Muscle layer of colon (tissue), 2 donors: ENCODE data around the gene DYNC2LI1.

ENCODE experiments used
- H3K27ac ChIP-seq: one replicate; pipeline ENCODE4 v1.7.0; 2013; ENCODE audit warnings: low read depth, mild to moderate bottlenecking, low read length, moderate library complexity
- H3K27me3 ChIP-seq, 2 donors: one replicate each; pipeline ENCODE4 v1.7.0; 2013; ENCODE audit warnings: low read length in 2 of 2, mild to moderate bottlenecking in 2 of 2; ENCODE audit not compliant: insufficient read depth in 2 of 2, control insufficient read depth in 1 of 2
- H3K36me3 ChIP-seq: one replicate; pipeline ENCODE4 v1.7.0; 2013; ENCODE audit warnings: mild to moderate bottlenecking, low read length; ENCODE audit not compliant: insufficient read depth
- H3K4me1 ChIP-seq: one replicate; pipeline ENCODE4 v1.7.0; 2013; ENCODE audit warnings: mild to moderate bottlenecking, low read length; ENCODE audit not compliant: insufficient read depth
- H3K4me3 ChIP-seq, 2 donors: one replicate each; pipeline ENCODE4 v1.7.0; 2013; ENCODE audit warnings: low read length in 2 of 2, low read depth in 1 of 2, mild to moderate bottlenecking in 1 of 2, moderate library complexity in 1 of 2
- H3K9ac ChIP-seq: one replicate; pipeline ENCODE4 v1.7.0; 2013; ENCODE audit warnings: low read length
- H3K9me3 ChIP-seq: one replicate; pipeline ENCODE4 v1.7.0; 2013; ENCODE audit warnings: mild to moderate bottlenecking, low read length
- donor health status: abdominal sarcoma.
- donor health status: Adenocarcinoma of cecum.

The DYNC2LI1 gene

DNA sequence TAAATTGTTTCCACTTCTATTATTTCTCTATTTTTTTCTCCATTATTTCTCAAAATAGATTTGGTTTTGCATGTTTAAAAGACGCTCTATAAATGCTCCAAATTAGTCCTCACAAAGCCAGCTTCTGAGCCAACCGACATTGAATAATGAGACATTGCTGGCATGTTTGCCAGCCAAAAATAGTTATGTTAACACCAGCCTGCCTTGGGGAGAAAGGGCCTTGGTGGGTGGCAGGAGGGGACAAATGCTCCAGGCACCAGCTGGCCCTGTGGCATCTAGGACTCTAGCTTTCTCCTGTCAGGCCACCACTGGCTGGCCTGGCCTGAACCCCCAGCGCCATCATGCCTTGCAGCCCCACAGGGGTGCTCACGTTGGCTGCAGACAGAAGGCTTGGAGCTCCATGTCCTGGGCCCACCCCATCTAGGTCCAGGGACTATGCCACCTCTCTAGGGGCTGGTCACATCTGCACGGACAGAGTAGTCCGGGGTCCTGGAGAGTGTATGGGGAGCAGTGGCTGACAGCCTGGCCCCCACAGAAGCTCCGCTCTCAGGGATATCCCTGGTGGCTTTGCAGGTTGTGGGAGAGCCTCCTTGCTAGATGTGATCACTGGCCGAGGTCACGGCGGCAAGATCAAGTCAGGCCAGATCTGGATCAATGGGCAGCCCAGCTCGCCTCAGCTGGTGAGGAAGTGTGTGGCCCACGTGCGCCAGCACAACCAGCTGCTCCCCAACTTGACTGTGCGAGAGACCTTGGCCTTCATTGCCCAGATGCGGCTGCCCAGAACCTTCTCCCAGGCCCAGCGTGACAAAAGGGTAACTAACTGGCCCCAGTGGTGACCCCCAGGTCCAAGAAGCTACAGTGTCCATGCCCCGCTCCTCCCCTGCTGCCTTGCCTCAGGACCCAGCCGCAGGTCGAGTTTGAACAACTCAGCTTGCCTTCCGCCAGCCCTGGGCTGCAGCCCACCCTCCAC, 77.5 kb downstream of the DYNC2LI1 start:
- H3K36me3 ChIP-seq, result no peaks in the 10 kb centered on the region
- no peak overlapping the region for H3K27ac ChIP-seq
- H3K9ac ChIP-seq, result no peak overlapping the region
- peaks cover 3 to 15% of the 10 kb centered on the region in 2 donors for H3K27me3 ChIP-seq
- no peak overlapping the region for H3K4me3 ChIP-seq
- no peaks in the 10 kb centered on the region for H3K9me3 ChIP-seq
- H3K4me1 ChIP-seq, result no peaks in the 10 kb centered on the region

DNA sequence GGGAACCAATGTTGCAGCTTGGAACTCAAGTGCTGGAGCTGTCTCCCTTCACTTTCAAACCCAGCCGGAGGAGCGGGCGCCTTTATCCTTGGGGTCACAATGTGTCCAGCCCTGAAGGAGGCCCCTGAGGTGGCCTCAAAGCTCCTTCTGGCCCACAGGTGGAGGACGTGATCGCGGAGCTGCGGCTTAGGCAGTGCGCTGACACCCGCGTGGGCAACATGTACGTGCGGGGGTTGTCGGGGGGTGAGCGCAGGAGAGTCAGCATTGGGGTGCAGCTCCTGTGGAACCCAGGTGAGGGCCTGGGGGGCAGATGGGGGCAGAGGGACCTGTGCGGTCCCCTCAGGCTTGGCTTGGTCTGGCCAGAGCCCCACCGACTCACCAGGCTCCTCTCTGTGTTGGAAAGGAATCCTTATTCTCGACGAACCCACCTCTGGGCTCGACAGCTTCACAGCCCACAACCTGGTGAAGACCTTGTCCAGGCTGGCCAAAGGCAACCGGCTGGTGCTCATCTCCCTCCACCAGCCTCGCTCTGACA, 78.4 kb downstream of the DYNC2LI1 start:
- Histone ChIP-seq H3K4me1 (no peaks in the 10 kb centered on the region), H3K9ac (no peak overlapping the region), H3K27ac (no peak overlapping the region), H3K4me3 (no peak overlapping the region), H3K27me3 (peaks cover 8 to 15% of the 10 kb centered on the region in 2 donors), H3K9me3 (no peaks in the 10 kb centered on the region), H3K36me3 (no peaks in the 10 kb centered on the region)

DNA sequence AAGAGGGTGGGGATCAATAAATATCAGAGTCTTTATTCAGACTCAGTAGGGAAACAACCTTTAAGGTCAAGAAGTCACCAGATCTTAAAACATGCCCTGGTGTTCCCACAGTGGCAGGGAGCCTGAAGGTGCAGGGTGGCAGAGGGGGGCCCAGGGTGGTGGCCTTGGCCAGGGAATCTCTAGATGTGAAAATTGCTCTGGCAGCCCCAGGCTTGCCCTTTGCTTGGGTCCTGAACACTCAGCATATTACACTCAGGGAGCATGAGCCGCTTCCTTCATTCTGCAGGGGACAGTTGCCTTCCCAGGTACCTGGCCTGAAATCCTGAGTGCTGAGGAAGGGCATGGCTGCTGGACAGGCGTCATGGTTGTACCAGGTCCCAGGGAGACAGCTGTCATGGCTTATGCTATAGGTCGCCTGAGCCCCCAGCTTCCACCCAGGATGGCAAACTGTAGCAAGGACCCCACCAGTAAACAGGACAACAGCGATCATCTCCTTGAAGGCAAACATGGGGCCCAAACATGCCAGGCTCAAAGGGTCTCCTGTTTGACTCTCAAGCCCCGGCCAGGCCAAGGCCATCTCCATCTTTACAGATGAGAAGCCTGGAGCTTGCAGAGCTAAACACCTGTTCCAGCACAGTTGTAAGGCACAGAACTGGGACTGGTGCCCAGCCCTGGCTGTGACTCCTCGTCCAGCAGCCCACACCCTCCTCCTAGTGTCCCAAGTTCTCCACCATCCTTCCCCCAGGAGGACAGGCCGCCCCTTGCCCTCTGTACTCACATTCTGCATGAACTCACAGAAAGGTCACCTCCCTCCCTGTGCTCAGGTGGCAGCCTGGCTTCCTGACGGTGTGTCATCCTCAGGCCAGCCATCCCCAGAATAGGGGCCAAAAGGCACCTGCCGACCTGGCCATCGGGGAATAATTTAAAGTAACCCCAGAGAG, 79.6 kb downstream of the DYNC2LI1 start:
- no peaks in the 10 kb centered on the region for H3K9me3 ChIP-seq

DNA sequence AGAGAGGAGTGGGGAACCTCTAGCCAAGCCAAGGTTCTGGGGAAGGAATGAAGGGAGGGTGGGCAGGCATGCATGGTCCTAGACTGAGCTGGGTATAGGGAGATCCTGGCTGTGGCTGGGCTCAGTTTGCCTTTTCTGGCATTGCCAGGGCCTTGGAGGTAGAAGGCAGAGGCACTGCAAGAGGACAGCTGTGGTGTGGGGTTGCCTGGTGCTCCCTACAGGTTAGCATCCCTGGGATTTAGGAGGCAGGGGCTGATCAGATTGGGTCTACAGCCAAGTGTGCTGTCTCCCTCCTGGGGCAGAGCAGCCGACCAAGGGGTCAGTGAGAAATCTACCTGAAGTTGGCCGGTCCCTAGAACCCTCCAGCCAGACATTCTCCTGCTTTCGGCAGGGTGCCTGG, 80.8 kb downstream of the DYNC2LI1 start:
- Histone ChIP-seq H3K9me3 (no peaks in the 10 kb centered on the region), H3K27me3 (peaks cover 8 to 15% of the 10 kb centered on the region in 2 donors), H3K27ac (no peak overlapping the region), H3K4me3 (no peak overlapping the region), H3K4me1 (no peaks in the 10 kb centered on the region), H3K36me3 (no peaks in the 10 kb centered on the region), H3K9ac (no peak overlapping the region)

More for the DNA sequence above, 79.6 kb downstream of the DYNC2LI1 start:
- Histone ChIP-seq H3K36me3 (no peaks in the 10 kb centered on the region), H3K4me1 (no peaks in the 10 kb centered on the region), H3K9ac (no peak overlapping the region), H3K27me3 (peaks cover 8 to 15% of the 10 kb centered on the region in 2 donors), H3K4me3 (no peak overlapping the region), H3K27ac (no peak overlapping the region)

DNA sequence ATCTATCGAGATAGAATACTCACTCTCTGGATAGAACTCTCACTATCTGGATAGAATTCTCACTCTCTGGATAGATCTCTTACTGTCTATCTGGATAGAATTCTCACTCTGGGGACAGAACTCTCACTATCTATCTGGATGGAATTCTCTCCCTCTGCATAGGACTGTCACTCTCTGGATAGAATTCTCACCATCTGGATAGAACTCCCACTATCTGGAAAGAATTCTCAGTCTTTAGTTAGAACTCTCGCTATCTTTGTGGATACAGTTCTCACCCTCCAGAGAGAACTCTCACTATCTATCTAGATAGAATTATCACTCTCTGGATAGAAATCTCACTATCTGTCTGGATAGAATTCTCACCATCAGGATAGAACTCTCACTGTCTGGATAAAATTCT, 81.5 kb downstream of the DYNC2LI1 start:
- H3K4me1 ChIP-seq, result no peaks in the 10 kb centered on the region
- peaks cover 8 to 15% of the 10 kb centered on the region in 2 donors for H3K27me3 ChIP-seq
- H3K9ac ChIP-seq, result no peak overlapping the region
- no peak overlapping the region for H3K27ac ChIP-seq
- H3K36me3 ChIP-seq, result no peaks in the 10 kb centered on the region
- no peaks in the 10 kb centered on the region for H3K9me3 ChIP-seq
- H3K4me3 ChIP-seq, result no peak overlapping the region
